GM20000 (cell line): ENCODE data around the gene ZNF746.
"Not testable (repeated sequence)": the region's sequence is repeated elsewhere in the genome, so short reads cannot be mapped to it uniquely, and the experiment has no call there.

Experiments
- DNase-seq: peaks from one replicate; pipeline ENCODE4 v3.0.0; 2012; ENCODE audit warnings: low spot score
- CTCF ChIP-seq: IDR thresholded peaks from 2 replicates; pipeline ENCODE4 v1.5.1; 2012; ENCODE audit warnings: mild to moderate bottlenecking, control low read depth; ENCODE audit errors: extremely low read depth, missing control alignments

The ZNF746 gene

GRCh38 chr7:149498811-149499210 lies 1.2 kb upstream of the ZNF746 start:
- TF ChIP-seq CTCF, result no peak
- DNase-seq, result no peak

DNA sequence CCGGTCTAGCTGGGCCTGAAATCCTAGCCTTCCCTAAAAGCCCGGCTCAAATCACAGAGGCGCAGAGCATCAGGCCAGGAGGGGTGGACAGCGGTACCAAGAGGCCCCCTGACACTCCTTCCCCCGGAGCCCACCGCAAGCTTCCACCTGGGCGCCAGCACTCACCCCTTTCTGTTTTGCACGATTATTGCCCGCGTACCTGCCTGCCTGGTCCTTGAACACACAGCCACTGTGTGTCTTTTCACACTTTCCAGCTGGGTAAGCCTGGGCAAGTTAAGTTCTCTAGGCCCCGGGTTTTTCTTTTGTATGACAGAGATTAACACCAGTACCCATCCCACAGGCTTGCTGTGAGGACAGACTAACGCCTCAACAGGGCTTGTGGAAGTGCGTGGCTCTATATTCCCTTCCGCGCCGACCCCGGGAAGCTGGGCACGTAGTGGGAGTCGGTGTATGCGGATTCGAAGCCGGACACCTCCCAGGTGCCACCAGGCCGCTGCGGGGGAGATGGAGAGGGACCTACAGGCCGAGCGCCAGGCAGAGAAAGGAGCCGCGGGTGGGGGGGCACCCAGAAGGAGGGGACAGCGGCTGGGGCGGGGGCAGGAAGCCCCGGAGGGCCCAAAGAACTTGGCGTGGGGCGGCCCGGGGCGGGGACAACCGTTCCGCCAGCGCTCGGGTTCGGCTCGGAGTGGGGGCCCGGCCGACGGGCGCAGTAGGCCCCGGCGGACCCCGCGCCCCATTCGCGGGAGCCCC lies 792 bp downstream of the ZNF746 start:
- peak; percentile 69 for DNase-seq
- TF ChIP-seq CTCF, result no peak

- TF ChIP-seq CTCF, result no peak
- no peak for DNase-seq
These were observed 1.6 kb downstream of the ZNF746 start for GRCh38 chr7:149495785-149496641.

DNA sequence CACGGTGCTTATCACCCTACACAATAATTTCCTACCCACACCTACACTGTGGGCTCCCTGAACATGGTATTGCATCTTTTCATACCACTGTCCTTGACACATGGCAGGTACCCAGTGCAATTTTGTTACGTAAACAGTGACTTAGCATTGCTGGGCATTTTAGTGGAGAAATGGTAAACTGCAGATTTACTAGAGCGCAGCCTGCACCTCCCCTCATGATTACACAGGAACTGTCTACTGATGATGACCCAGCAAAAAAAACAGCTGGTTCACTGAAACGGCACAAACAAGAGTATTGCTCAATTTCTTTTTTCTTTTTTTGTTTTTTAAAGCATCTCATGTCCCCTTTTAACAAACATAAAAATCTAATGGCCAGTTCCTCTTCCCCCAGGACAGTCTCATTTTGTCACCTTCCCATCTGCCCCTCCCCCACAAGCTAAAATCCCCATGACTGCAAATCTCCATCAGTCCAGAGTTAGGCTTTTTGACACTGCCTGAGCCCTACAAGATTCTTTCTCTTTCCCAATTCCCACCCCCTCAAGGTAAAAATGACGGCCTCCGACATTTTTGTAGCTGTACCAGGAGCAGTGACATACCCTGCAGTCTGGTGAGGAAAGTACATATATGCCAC lies 2.8 kb downstream of the ZNF746 start:
- no peak for DNase-seq
- TF ChIP-seq CTCF, result no peak

GRCh38 chr7:149493975-149494374 lies 3.6 kb downstream of the ZNF746 start:
- DNase-seq, result not testable (repeated sequence)

DNA sequence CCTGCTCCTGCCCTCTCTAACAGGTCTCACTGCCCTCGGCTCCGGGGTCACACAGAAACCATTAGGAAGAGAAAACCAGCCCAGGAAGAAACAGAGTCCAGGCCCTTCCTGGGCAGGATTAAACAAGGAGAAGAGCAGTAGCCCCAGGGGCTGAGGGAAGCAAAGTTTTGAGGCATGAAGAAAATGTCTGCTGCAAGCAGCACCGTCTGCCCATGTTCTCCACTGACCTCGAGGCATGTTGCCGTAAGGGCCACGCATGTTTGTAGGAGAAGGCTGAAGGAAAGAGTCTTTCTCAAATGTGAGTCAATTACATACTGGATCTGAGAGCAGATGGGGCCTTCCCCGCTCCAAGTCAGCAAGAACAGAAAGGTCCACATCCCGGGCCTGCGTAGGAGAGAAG lies 4.2 kb downstream of the ZNF746 start:
- no peak for DNase-seq
- no peak for TF ChIP-seq CTCF

- TF ChIP-seq CTCF, result no peak
- DNase-seq, result no peak
These were observed 7.4 kb downstream of the ZNF746 start for GRCh38 chr7:149490083-149490760.
